OCI-LY1 (cell line): Measurements from ENCODE around the gene CCDC18.
"Not testable (repeated sequence)": the region's sequence is repeated elsewhere in the genome, so short reads cannot be mapped to it uniquely, and the experiment has no call there.

Source experiments
- CTCF ChIP-seq: fragments of 200-600 bp; sonication (generic), shearing (Covaris generic); IDR thresholded peaks from 2 replicates; pipeline ENCODE4 v1.5.1; 2017; ENCODE audit warnings: mild to moderate bottlenecking, antibody characterized with exemption, low read length, moderate library complexity, mixed read lengths
- EZH2 ChIP-seq: fragments of 200-600 bp; sonication (generic), shearing (Covaris generic); IDR thresholded peaks from 2 replicates; pipeline ENCODE4 v1.8.0; 2017; ENCODE audit warnings: borderline replicate concordance, mixed run types, mild to moderate bottlenecking, antibody characterized with exemption, low read length, moderate library complexity, mixed read lengths

DNA sequence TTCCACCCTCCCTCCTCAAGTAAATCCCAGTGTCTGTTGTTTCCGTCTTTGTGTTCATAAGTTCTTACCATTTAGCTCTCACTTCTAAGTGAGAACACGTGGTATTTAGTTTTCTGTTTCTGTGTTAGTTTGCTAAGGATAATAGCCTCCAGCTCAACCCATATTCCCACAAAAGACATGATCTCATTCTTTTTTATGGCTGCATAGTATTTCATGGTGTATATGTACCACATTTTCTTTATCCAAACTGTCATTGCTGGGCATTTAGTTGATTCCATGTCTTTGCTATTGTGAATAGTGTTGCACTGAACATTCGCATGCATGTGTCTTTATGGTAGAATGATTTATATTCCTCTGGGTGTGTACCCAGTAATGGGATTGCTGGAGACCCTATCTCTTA, 5.9 kb upstream of the CCDC18 start:
- not testable (repeated sequence) for TF ChIP-seq CTCF, EZH2
